GM18517 (cell line): ENCODE measurements around the gene XPA.
A peak's percentile ranks its signal among the peaks of the same experiment; 100 is the strongest.
"Not testable (repeated sequence)": the region's sequence is repeated elsewhere in the genome, so short reads cannot be mapped to it uniquely, and the experiment has no call there.

Experiments used
- ATAC-seq: cut with Tn5 transposase; IDR thresholded peaks from one replicate; pipeline ENCODE4 v1.9.1; 2021; ENCODE audit warnings: mild to moderate bottlenecking, moderate library complexity; ENCODE audit not compliant: unreplicated experiment

The XPA gene

GRCh38 chr9:97696803-97697601 is at the start of gene XPA:
Gene XPA (minus strand): TSS chr9:97697340. CDS start chr9:97697292, 48 bp downstream.
- ATAC-seq = peak; percentile 93

GRCh38 chr9:97744710-97745708 is 47.9 kb upstream of the XPA start:
- ATAC-seq = no peak

DNA sequence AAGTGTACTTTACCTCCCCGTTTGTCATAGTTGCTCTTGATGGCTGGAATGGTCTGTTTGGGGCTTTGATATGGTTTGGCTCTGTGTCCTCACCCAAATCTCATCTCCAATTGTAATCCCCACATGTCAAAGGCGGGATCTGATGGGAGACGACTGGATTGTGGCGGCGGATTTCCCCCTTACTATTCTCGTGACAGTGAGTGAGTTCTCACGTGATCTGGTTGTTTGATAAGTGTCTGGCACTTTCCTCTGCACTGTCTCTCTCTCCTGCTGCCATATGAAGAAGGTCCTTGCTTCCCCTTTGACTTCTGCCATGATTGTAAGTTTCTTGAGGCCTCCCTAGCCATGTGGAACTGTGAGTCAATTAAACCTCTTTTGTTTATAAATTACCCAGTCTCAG is 46.9 kb upstream of the XPA start:
- ATAC-seq = not testable (repeated sequence)

- no peak for ATAC-seq
These were observed 45.4 kb upstream of the XPA start for GRCh38 chr9:97742545-97742944.

DNA sequence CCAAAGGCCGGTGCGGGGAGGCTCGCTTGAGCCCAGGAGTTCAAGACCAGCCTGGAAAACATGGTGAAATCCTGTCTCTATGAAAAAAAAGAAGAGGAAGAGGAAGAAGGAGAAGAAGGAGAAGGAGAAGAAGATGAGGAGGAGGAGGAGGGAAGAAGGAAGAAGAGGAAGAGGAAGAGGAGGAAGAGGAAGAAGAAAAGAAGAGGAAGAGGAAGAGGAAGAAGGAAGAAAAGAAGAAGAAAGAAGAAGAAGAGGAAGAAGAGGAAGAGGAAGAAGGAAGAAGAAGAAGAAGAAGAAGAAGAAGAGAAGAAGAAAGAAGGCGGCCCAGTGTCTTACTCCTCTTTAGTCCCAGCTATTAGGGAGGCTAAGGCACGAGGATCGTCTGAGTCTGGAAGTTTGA is 44.8 kb upstream of the XPA start:
- no peak for ATAC-seq

GRCh38 chr9:97740848-97741821 is 44.0 kb upstream of the XPA start:
- no peak for ATAC-seq

DNA sequence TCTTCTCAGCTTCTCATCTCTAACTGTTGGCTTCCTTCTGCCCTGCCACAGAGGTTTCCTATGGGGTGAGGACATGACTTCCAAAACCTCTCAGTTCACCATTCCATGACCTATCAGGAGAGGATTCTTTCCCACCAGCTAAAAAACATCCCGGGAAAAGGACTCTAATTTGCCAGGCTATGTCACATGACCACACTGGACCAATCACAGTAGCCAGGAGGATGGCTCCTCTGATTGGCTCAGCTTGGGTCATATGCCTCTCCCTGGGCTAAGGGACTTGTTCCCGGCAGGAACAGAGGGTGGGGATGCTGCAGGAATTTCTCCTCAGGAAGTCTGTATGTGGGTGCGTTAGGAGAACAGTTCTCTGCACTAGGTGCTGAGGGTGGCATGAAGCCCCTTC is 40.3 kb upstream of the XPA start:
- ATAC-seq = no peak

DNA sequence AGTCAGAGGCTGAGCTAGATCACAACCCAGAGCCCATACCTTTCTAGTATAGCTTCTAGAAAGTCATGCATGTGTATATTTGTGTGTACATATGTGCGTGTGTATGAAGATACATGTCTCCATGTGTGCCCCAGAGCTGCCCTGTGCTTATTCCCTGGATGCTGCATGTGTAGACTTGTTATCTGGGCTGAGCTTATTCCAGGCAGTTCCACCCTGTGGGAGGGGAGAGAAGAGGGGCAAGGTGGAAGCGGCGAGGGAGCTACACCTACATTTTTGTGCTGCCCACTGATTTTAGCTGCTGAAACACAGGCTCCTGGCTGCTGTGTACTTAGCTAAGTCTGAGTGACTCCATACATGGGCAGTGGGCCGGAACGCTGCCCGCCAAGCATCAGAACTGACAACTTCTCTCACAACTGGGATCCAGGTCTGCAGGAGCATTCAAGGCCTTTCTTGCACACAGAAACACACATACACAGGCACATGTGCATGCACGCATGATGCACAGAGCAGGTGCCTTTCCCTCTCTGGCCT is 38.0 kb upstream of the XPA start:
- no peak for ATAC-seq

GRCh38 chr9:97726716-97727115 is 29.6 kb upstream of the XPA start:
- ATAC-seq = no peak

DNA sequence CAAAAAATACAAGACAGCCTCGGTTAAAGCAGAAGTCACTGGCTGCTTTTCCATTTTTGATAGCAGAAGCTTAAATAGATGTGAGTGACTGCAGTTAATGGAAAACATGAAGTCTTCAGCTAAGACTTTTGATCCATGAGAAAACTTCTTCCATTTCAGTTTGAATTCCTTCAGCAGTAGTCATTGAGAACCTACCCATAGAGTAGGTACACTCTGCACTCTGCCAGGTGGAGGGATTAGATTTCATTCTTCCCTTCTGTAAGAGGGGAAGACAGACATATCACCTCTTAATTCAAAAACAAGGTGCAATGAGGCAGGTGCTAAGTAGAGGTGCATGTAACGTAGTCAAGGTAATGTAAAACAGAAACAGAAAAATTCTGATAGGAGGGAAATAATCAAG is 26.7 kb upstream of the XPA start:
- ATAC-seq = no peak

DNA sequence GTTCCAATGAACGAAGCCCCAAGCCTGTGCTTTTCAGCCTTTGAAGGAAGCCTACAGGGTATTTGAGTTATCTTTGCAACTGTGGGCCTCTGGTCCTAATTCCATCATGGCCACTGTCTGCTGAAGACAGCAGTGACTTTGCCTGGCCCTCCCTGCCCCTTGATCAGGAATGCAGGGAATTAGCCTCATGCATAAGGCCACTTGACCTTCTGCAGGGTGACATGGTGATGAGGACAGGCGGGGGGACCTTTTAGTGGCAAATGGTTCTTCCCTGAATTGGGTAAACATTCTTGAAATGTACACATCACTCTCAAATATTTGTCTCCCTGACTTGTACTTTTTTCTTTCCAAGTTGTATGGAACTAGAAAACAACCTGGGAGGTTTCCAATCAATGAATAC is 25.2 kb upstream of the XPA start:
- ATAC-seq = no peak

DNA sequence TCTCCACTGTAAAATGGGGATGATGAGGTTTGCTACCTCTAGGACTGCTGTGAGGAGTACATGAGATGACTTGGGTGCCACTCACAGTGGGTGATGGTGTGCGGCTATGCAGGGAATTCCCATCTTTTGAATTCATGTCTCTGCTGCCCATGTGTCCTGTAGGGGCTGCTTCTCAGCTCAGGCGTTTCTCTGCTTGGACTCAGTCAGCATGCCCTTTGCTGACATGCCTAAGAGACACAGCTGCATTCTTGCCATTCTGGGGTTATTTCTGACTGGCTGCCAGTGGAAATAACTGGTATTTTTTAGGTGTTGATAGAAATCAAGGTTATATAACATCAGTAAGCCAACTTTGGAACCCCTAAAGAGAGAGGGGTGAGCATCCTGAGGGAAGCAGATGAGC is 24.3 kb upstream of the XPA start:
- ATAC-seq = no peak

DNA sequence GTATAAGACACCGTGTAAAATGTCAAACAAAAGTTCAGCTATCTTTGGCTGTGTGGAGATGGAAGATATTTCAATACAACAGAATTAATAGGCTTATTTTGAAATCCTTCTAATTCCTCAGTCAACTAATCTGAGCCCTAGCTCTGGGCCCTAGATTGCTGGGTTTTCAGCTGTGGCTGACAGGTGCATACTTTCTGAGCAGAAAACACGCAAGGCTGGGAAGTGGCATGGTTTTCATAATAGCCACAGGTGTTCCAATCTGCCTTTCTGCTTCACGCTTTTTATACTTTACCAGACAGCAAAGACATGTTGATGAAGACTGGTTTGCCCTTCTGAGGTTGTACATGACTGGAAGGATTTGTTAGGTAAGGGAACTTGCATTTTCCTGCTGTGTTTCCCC is 20.7 kb upstream of the XPA start:
- no peak for ATAC-seq

GRCh38 chr9:97714435-97714834 is 17.3 kb upstream of the XPA start:
- ATAC-seq = no peak

DNA sequence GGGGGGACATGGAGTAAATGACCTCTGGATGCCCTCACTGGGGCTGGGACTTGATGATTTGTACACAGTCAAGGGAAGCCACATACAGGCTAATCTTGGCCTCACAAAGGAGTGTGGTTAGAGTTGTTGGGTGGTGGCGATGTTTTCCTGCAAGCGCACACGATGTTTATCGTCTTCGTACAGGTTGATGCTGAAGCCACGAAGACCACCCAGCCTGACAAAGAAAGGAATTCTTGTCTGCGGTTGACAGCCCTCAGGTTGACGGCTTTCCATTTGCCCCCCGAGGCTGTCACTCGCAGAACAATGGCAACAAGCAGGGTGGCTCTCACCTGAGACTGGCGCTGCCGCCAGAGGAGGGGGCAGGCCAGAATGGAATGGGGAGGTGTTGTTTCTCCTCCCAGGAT is 14.1 kb upstream of the XPA start:
- no peak for ATAC-seq

- peak; percentile 60 for ATAC-seq
These were observed 13.4 kb upstream of the XPA start for GRCh38 chr9:97710356-97711222.

GRCh38 chr9:97706246-97706645 is 9.1 kb upstream of the XPA start:
- no peak for ATAC-seq

- no peak for ATAC-seq
These were observed 8.3 kb upstream of the XPA start for GRCh38 chr9:97705354-97705950.

GRCh38 chr9:97704851-97705250 is 7.7 kb upstream of the XPA start:
- ATAC-seq = no peak
